ENCODE measurements around the gene PLEKHH3. TPM values are rescaled to one million over a fixed set of nuclear protein-coding genes. Genes with fewer than 3 reads are reported as not detected.

The PLEKHH3 gene
- total RNA-seq, 6 experiments from 2014 or later, result 16.4 to 22.4 (median 19.1) TPM

DNA sequence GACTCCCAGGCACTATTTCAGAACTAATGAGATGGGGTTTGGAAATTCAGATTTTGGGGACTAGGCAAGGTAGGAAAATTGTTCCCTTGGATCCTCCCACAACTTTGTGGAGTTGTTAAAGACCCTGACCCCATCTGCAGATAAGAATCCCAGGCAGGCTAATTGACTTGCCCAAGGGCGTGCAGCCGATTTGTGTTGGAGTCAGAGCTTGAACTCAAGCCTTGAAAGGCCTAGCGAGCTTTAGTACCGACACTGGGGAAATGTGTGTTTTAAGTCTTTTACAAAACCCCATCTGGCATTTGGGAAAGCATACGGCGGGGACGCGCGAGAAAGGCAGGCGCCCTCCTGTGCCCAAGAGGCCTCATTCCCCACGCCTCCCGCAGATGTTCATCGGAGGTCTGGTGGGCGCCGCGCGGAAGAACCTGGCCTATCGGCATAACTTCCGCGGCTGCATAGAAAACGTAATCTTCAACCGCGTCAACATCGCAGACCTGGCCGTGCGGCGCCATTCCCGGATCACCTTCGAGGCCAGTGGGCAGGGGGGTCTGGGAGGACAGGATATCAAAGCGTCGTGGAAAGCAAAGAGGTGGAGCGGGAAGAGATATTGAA is 9.8 kb upstream of the PLEKHH3 start:
- Mint-ChIP-seq H3K36me3 (ENCODE audit: low read depth) (peaks cover 22% of the 10 kb centered on the region), H3K27me3 (ENCODE audit: insufficient read depth) (peaks cover 3% of the 10 kb centered on the region), H3K9me3 (no peaks in the 10 kb centered on the region), H3K4me3 (no peak overlapping the region), H3K27ac (no peak overlapping the region), H3K4me1 (ENCODE audit: low read depth) (peaks cover 15% of the 10 kb centered on the region)
- DNase-seq, result no peak
- TF ChIP-seq, protein P1, sequence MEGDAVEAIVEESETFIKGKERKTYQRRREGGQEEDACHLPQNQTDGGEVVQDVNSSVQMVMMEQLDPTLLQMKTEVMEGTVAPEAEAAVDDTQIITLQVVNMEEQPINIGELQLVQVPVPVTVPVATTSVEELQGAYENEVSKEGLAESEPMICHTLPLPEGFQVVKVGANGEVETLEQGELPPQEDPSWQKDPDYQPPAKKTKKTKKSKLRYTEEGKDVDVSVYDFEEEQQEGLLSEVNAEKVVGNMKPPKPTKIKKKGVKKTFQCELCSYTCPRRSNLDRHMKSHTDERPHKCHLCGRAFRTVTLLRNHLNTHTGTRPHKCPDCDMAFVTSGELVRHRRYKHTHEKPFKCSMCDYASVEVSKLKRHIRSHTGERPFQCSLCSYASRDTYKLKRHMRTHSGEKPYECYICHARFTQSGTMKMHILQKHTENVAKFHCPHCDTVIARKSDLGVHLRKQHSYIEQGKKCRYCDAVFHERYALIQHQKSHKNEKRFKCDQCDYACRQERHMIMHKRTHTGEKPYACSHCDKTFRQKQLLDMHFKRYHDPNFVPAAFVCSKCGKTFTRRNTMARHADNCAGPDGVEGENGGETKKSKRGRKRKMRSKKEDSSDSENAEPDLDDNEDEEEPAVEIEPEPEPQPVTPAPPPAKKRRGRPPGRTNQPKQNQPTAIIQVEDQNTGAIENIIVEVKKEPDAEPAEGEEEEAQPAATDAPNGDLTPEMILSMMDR (IDR thresholded peaks at IDR 0.05), result no peak

DNA sequence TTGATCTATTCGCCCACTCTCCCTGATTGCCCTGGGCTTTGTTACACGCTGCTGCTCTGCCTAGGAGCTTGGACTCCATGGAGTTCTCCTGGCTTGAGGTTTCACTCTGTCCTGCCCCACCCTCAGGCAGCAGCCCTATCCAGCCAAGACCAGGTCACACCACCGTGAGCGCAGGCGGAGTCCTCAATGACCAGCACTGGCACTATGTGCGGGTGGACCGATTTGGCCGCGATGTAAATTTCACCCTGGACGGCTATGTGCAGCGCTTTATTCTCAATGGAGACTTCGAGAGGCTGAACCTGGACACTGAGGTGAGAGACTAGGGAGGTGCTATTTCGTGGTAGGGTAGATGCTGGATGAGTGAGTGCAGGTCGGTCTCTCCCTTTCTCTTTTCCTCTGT is 9.0 kb upstream of the PLEKHH3 start:
- Mint-ChIP-seq H3K27me3 (ENCODE audit: insufficient read depth) (peaks cover 5% of the 10 kb centered on the region), H3K4me3 (no peak overlapping the region), H3K27ac (no peak overlapping the region), H3K36me3 (ENCODE audit: low read depth) (peaks cover 22% of the 10 kb centered on the region), H3K4me1 (ENCODE audit: low read depth) (peaks cover 22% of the 10 kb centered on the region), H3K9me3 (no peaks in the 10 kb centered on the region)
- DNase-seq, result no peak
- TF ChIP-seq, protein P1 (IDR thresholded peaks at IDR 0.05), result no peak

GRCh38 chr17:42684929-42685556 is 8.2 kb upstream of the PLEKHH3 start:
- Mint-ChIP-seq H3K36me3 (ENCODE audit: low read depth) (peaks cover 22% of the 10 kb centered on the region), H3K27me3 (ENCODE audit: insufficient read depth) (peaks cover 8% of the 10 kb centered on the region), H3K9me3 (no peaks in the 10 kb centered on the region), H3K4me1 (ENCODE audit: low read depth) (peaks cover 28% of the 10 kb centered on the region), H3K27ac (no peak overlapping the region), H3K4me3 (no peak overlapping the region)
- no peak for DNase-seq
- TF ChIP-seq, protein P1 (IDR thresholded peaks at IDR 0.05), result no peak

DNA sequence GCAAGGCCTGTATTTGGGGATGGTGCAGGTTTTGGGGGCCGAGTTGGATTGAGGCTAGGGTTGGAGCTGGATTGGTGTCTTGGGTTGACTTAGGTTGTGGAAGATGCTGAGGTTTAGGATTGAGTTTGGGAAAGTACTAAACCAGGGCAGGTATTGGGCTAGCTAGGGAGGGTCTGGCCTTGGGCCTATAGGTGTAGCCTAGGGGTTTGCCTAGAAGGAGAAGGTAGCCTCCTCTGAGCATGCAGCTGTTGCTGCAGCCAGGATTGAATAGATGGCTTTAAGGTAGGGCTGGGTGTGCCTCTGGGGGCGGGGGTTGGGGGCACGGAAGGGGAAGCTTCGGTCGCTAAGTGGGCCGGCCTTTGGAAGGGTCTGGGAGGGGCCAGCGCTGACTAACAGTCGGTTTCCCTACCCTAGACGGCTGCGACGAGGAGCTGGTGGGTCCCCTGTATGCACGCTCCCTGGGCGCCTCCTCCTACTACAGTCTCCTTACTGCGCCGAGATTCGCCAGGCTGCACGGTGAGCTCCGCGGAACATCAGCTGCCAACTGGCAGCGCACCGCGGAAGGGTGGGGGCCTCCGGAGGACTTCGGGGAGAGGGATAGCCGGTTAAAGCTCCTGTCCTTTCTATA is 6.7 kb upstream of the PLEKHH3 start:
- peak overlapping the region; percentile 94 for H3K27ac Mint-ChIP-seq
- no peaks in the 10 kb centered on the region for H3K9me3 Mint-ChIP-seq
- peaks cover 39% of the 10 kb centered on the region for H3K4me1 Mint-ChIP-seq (ENCODE audit: low read depth)
- peaks cover 8% of the 10 kb centered on the region for H3K27me3 Mint-ChIP-seq (ENCODE audit: insufficient read depth)
- peak overlapping the region; percentile 94 for H3K4me3 Mint-ChIP-seq
- peaks cover 22% of the 10 kb centered on the region for H3K36me3 Mint-ChIP-seq (ENCODE audit: low read depth)
- TF ChIP-seq, protein P1 (IDR thresholded peaks at IDR 0.05), result no peak
- no peak for DNase-seq

GRCh38 chr17:42682722-42683403 is 6.1 kb upstream of the PLEKHH3 start:
- H3K27me3 Mint-ChIP-seq (ENCODE audit: insufficient read depth), result peaks cover 8% of the 10 kb centered on the region
- peak; percentile 53 for DNase-seq
- peaks cover 45% of the 10 kb centered on the region for H3K4me1 Mint-ChIP-seq (ENCODE audit: low read depth)
- H3K27ac Mint-ChIP-seq, result peak overlapping the region; percentile 94
- TF ChIP-seq, protein P1 (IDR thresholded peaks at IDR 0.05), result no peak
- H3K36me3 Mint-ChIP-seq (ENCODE audit: low read depth), result peaks cover 22% of the 10 kb centered on the region
- H3K9me3 Mint-ChIP-seq, result no peaks in the 10 kb centered on the region
- peak overlapping the region; percentile 94 for H3K4me3 Mint-ChIP-seq

All from HFFc6 (cell line).